H1 (cell line): ENCODE data around the gene LGI4. TPM values are rescaled to one million over a fixed set of nuclear protein-coding genes. Genes with fewer than 3 reads are reported as not detected.

Experiments
- CTCF ChIA-PET: fragments of 300-600 bp; sonication (Branson Sonifier 250); formaldehyde crosslinking; loops from one replicate; lab custom pipeline; 2021; ENCODE audit not compliant: partially characterized antibody; lab: Charles Lee
- POLR2A ChIA-PET: fragments of 300-600 bp; sonication (Branson Sonifier 250); formaldehyde crosslinking; loops from one replicate; lab custom pipeline; 2021; ENCODE audit warnings: inconsistent platforms; ENCODE audit not compliant: partially characterized antibody; lab: Charles Lee
- DNase-seq, 2 experiments: peaks; one replicate each; pipeline versions ENCODE4 v3.0.0 to v3.0.0-alpha.2; 2010 to 2022; ENCODE audit warnings: low spot score in 2 of 2, low read depth in 1 of 2, mixed read lengths in 1 of 2
- FAIRE-seq: peaks from 2 replicates; lab custom pipeline; 2011; peaks lifted over from hg19 to GRCh38; lab: Jason Lieb, UNC
- H2AFZ ChIP-seq: 2 replicates; pipeline ENCODE4 v1.8.1; 2012; ENCODE audit warnings: low read length, inconsistent platforms
- H2AK5ac ChIP-seq: 2 replicates; pipeline ENCODE4 v1.6.1; 2013; ENCODE audit warnings: low read depth, low read length
- H2BK120ac ChIP-seq: replicated peaks from 2 replicates; pipeline ENCODE3; 2013; ENCODE audit warnings: low read depth, low read length, inconsistent platforms
- H2BK12ac ChIP-seq: 2 replicates; pipeline ENCODE4 v1.6.1; 2013; ENCODE audit warnings: low read depth, low read length
- H2BK15ac ChIP-seq: 2 replicates; pipeline ENCODE4 v1.6.1; 2013; ENCODE audit warnings: low read length
- H2BK20ac ChIP-seq: 2 replicates; pipeline ENCODE4 v1.6.1; 2013; ENCODE audit warnings: low read length
- H2BK5ac ChIP-seq: 2 replicates; pipeline ENCODE4 v1.6.1; 2013; ENCODE audit warnings: low read depth, low read length
- H3K14ac ChIP-seq: 2 replicates; pipeline ENCODE4 v1.6.1; 2013; ENCODE audit warnings: inconsistent platforms; ENCODE audit not compliant: insufficient read length
- H3K18ac ChIP-seq: 2 replicates; pipeline ENCODE4 v1.6.1; 2013; ENCODE audit warnings: low read length; ENCODE audit errors: extremely low read depth
- H3K23ac ChIP-seq: 2 replicates; pipeline ENCODE4 v1.6.1; 2013; ENCODE audit warnings: inconsistent platforms; ENCODE audit not compliant: insufficient read length
- H3K23me2 ChIP-seq: 2 replicates; pipeline ENCODE4 v1.6.1; 2013; ENCODE audit warnings: low read depth, low read length
- H3K27ac ChIP-seq: 2 replicates; pipeline ENCODE4 v1.6.1; 2011; ENCODE audit warnings: low read depth, low read length, inconsistent platforms
- H3K27me3 ChIP-seq, 4 experiments: replicated peaks in 1 of 4; 1 replicate in 1 of 4; 2 replicates in 3 of 4; pipeline versions ENCODE4 v1.6.1 to v1.8.1; 2011 to 2013; ENCODE audit warnings: low read length in 3 of 4, mild to moderate bottlenecking in 3 of 4, inconsistent platforms in 2 of 4, mixed read lengths in 2 of 4, moderate library complexity in 1 of 4; ENCODE audit not compliant: control insufficient read depth in 3 of 4, insufficient read depth in 3 of 4; ENCODE audit errors: extremely low read depth in 1 of 4
- H3K36me3 ChIP-seq, 4 experiments: 2 replicates each; pipeline versions ENCODE4 v1.6.1 to v1.8.1; 2011 to 2013; ENCODE audit warnings: mild to moderate bottlenecking in 4 of 4, low read length in 3 of 4, moderate library complexity in 2 of 4, control low read depth in 1 of 4, inconsistent platforms in 1 of 4; ENCODE audit not compliant: insufficient read depth in 4 of 4, control insufficient read depth in 2 of 4
- H3K4ac ChIP-seq: replicated peaks from 2 replicates; pipeline ENCODE3; 2013; ENCODE audit warnings: low read length, low read depth, mixed read lengths, inconsistent platforms; ENCODE audit not compliant: insufficient read length
- H3K4me1 ChIP-seq, 4 experiments: replicated peaks in 1 of 4; 1 replicate in 1 of 4; 2 replicates in 3 of 4; pipeline versions ENCODE4 v1.6.1 to v1.8.1; 2011 to 2013; ENCODE audit warnings: low read length in 3 of 4, inconsistent platforms in 2 of 4, mixed read lengths in 1 of 4; ENCODE audit not compliant: insufficient read depth in 4 of 4, control insufficient read depth in 3 of 4
- H3K4me2 ChIP-seq, 2 experiments: 2 replicates each; pipeline versions ENCODE4 v1.6.1 to v1.8.1; 2011 to 2013; ENCODE audit warnings: low read depth in 2 of 2, low read length in 2 of 2, control low read depth in 1 of 2, inconsistent platforms in 1 of 2, mild to moderate bottlenecking in 1 of 2; ENCODE audit not compliant: insufficient read depth in 1 of 2
- H3K4me3 ChIP-seq, 4 experiments: fragments of 200-600, 300-600 bp in 1 of 4; sonication (generic), shearing (Covaris generic), sonication (Bioruptor Twin) in 1 of 4; 2 replicates each; pipeline versions ENCODE4 v1.5.1 to v1.8.1; 2011 to 2016; ENCODE audit warnings: low read length in 4 of 4, low read depth in 3 of 4, control low read depth in 2 of 4, inconsistent platforms in 2 of 4, mild to moderate bottlenecking in 2 of 4, mixed read lengths in 1 of 4, moderate library complexity in 1 of 4; ENCODE audit not compliant: insufficient read depth in 2 of 4; ENCODE audit errors: extremely low read depth in 1 of 4
- H3K56ac ChIP-seq: replicated peaks from 2 replicates; pipeline ENCODE3; 2013; ENCODE audit warnings: low read depth, mild to moderate bottlenecking, mixed read lengths, low read length, inconsistent platforms; ENCODE audit not compliant: insufficient read length
- H3K79me1 ChIP-seq: 2 replicates; pipeline ENCODE4 v1.6.1; 2013; ENCODE audit warnings: low read depth, low read length, control low read depth
- H3K79me2 ChIP-seq, 2 experiments: 2 replicates each; pipeline versions ENCODE4 v1.6.1 to v1.8.1; 2012 to 2013; ENCODE audit warnings: low read length in 2 of 2, mild to moderate bottlenecking in 2 of 2, inconsistent platforms in 1 of 2; ENCODE audit not compliant: insufficient read depth in 2 of 2, control insufficient read depth in 1 of 2
- H3K9ac ChIP-seq, 4 experiments: replicated peaks in 1 of 4; 1 replicate in 1 of 4; 2 replicates in 3 of 4; pipeline versions ENCODE4 v1.6.1 to v1.8.1; 2011 to 2013; ENCODE audit warnings: low read depth in 3 of 4, low read length in 3 of 4, control low read depth in 2 of 4, mild to moderate bottlenecking in 2 of 4, moderate library complexity in 2 of 4, inconsistent platforms in 1 of 4; ENCODE audit errors: extremely low read depth in 1 of 4
- H3K9me3 ChIP-seq, 2 experiments: 2 replicates each; pipeline versions ENCODE4 v1.6.1 to v1.8.1; 2012 to 2013; ENCODE audit warnings: mild to moderate bottlenecking in 2 of 2, moderate library complexity in 2 of 2, control low read depth in 1 of 2, inconsistent platforms in 1 of 2, low read depth in 1 of 2, low read length in 1 of 2, mixed read lengths in 1 of 2; ENCODE audit not compliant: insufficient read depth in 2 of 2
- H4K20me1 ChIP-seq, 2 experiments: replicated peaks in 1 of 2; 2 replicates each; pipeline versions ENCODE3 to v1.8.1; 2011 to 2013; ENCODE audit warnings: inconsistent platforms in 2 of 2, low read length in 2 of 2, mild to moderate bottlenecking in 1 of 2; ENCODE audit not compliant: insufficient read depth in 2 of 2, control insufficient read depth in 1 of 2
- H4K5ac ChIP-seq: 2 replicates; pipeline ENCODE4 v1.6.1; 2013; ENCODE audit warnings: low read length, low read depth, mixed read lengths, inconsistent platforms; ENCODE audit not compliant: insufficient read length
- H4K8ac ChIP-seq: 2 replicates; pipeline ENCODE4 v1.8.0; 2013; ENCODE audit warnings: mild to moderate bottlenecking, moderate library complexity, low read length, inconsistent platforms; ENCODE audit not compliant: insufficient read depth; ENCODE audit errors: extremely low read depth
- H4K91ac ChIP-seq: replicated peaks from 2 replicates; pipeline ENCODE3; 2013; ENCODE audit warnings: low read length, mixed read lengths, inconsistent platforms; ENCODE audit not compliant: insufficient read length
- EP300 ChIP-seq, 2 experiments: IDR thresholded peaks; 1 replicate in 1 of 2; 2 replicates in 1 of 2; pipeline ENCODE4 v1.6.1; 2011 to 2012; ENCODE audit warnings: low read depth in 2 of 2, low read length in 2 of 2, mild to moderate bottlenecking in 2 of 2, borderline replicate concordance in 1 of 2, inconsistent platforms in 1 of 2, moderate library complexity in 1 of 2
- SIN3A ChIP-seq, 2 experiments: IDR thresholded peaks in 1 of 2; conservative IDR thresholded peaks in 1 of 2; 2 replicates each; pipeline ENCODE4 v1.6.1; 2011 to 2012; ENCODE audit warnings: low read length in 2 of 2, improper control_type of control experiment in 1 of 2, low read depth in 1 of 2, mild to moderate bottlenecking in 1 of 2
- TAF7 ChIP-seq: optimal IDR thresholded peaks from 2 replicates; pipeline ENCODE3; 2011; ENCODE audit warnings: low read depth, mild to moderate bottlenecking, inconsistent platforms, low read length, moderate library complexity, borderline replicate concordance
- WGBS, 2 experiments: shearing (Covaris generic) in 1 of 2; methylation state at CpG; one replicate each; pipeline versions ENCODE4 v1.1.6 to v1.1.7; 2013 to 2015; ENCODE audit warnings: low lambda C conversion rate in 2 of 2, mixed read lengths in 2 of 2, inconsistent platforms in 1 of 2, low coverage in 1 of 2, missing lambda C conversion rate in 1 of 2; ENCODE audit not compliant: insufficient replicate concordance in 2 of 2, insufficient coverage in 1 of 2, insufficient read length in 1 of 2; ENCODE audit errors: extremely low coverage in 1 of 2, missing lambda C conversion rate in 1 of 2; 5-methylcytosine and 5-hydroxymethylcytosine counted together
- polyA plus RNA-seq, 7 experiments: library from polyadenylated mRNA; depleted of rRNA in 3 of 7; stranded (reverse) in 5 of 7; unstranded in 2 of 7; fragments of >200 nt in 5 of 7; fragments of 200-250 nt in 2 of 7; gene quantifications; 1 replicate in 5 of 7; 2 replicates in 1 of 7; 4 replicates in 1 of 7; pipeline versions ENCODE4 v1.2.1 to v1.2.3, GENCODE V29; 2011 to 2013; ENCODE audit warnings: missing spikeins in 2 of 7, mixed read lengths in 2 of 7
- total RNA-seq: library from RNA; stranded (reverse); fragmentation: NEBNext Ultra II Directional; extraction: Animal tissue kit (Norgen Biotek cat#: 25700); gene quantifications from 2 replicates; pipeline ENCODE4 v1.2.1, GENCODE V29; 2021
- TF ChIP-seq, protein P1 (sequence below): IDR thresholded peaks from 2 replicates; pipeline ENCODE4 v1.6.1; 2012; ENCODE audit warnings: low read length, inconsistent platforms

LGI4 gene
- total and polyA plus RNA-seq, 2 of the 8 experiments (the other 6 are each of a cell fraction or from before 2014, with no cell fraction given): 2.0 to 8.2 TPM

DNA sequence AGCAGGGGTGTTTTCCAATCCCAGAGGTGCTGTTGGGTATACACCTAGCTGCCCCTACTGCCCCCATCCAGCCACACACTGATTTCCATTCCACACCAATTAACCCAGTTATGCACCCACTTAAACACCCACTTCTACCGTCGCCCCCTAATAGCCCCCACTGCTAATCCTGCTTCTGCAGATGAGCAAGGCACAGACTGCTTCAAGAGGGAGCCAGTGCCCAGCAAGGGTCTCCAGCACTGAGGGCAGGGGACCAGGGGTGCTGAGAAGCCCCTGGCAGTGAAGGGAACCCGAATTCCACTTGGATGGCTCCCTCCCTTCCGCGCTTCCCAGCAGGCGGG lies 9.4 kb upstream of the LGI4 start:
- H4K5ac ChIP-seq: no peak overlapping the region
- no peak overlapping the region for H3K27ac ChIP-seq
- no peak overlapping the region for H3K23ac ChIP-seq
- peaks cover 0 to 3% of the 10 kb centered on the region in 2 experiments for H4K20me1 ChIP-seq
- no peak overlapping the region for H4K8ac ChIP-seq
- FAIRE-seq: no peak
- H2BK12ac ChIP-seq: 0 out of 2 replicates have a peak overlapping the region, but pooled peaks have one; percentile 39
- no peak for DNase-seq
- ChIA-PET CTCF (interaction anchor here (0.8 to 3.7 kb wide), 11 partner anchors 9 to 77 kb away, joined by 3 to 60 read pairs (median 3); partner anchors contain the start of genes FXYD3, FXYD5 and LGI4), POLR2A (interaction anchor here (0.5 to 4.8 kb wide), 6 partner anchors 10 to 65 kb away, joined by 3 to 67 read pairs (median 4); partner anchors contain the start of gene FXYD5)
- H3K9me3 ChIP-seq: no peaks in the 10 kb centered on the region
- no peak overlapping the region; the same call in none of the 2 replicates for H2BK15ac ChIP-seq
- H3K4ac ChIP-seq: no peak overlapping the region
- peaks cover 5 to 26% (median 22%) of the 10 kb centered on the region in 4 experiments for H3K4me1 ChIP-seq
- H2BK120ac ChIP-seq: no peak overlapping the region
- no peak overlapping the region for H2BK5ac ChIP-seq
- no peak overlapping the region for H3K9ac ChIP-seq
- H2AK5ac ChIP-seq: no peak overlapping the region
- H3K36me3 ChIP-seq: no peaks in the 10 kb centered on the region
- peak overlapping the region; percentile 72; the same call in 1 of the 2 replicates for H2BK20ac ChIP-seq
- WGBS, 2 experiments: 17% methylated on average over 2 of the region's 6 CpGs; no CpG with 5 or more reads in 1 of the 2 experiments
- H3K23me2 ChIP-seq: peaks cover 20% of the 10 kb centered on the region; the same call in 1 of the 2 replicates
- H3K4me2 ChIP-seq: peak overlapping the region; percentile 78 to 82
- H3K79me1 ChIP-seq: no peaks in the 10 kb centered on the region; the same call in 1 of the 2 replicates
- no peak overlapping the region for H3K14ac ChIP-seq
- no peak overlapping the region for H3K56ac ChIP-seq
- no peak overlapping the region for H2AFZ ChIP-seq
- H3K4me3 ChIP-seq: peak overlapping the region in 1 of 4 experiments; percentile 65; a peak in 2 of 8 replicates
- no peak overlapping the region for H4K91ac ChIP-seq
- peaks cover 0 to 15% (median 8%) of the 10 kb centered on the region in 4 experiments; a peak in 5 of 7 replicates for H3K27me3 ChIP-seq
- TF ChIP-seq SIN3A (conservative IDR thresholded peaks at IDR 0.05 in 1 of 2, IDR thresholded peaks at IDR 0.05 in 1 of 2; ENCODE audit: low read depth in 1 of 2, low read length in 2 of 2) (no peak), TAF7 (no peak), EP300 (IDR thresholded peaks at IDR 0.05; ENCODE audit: borderline replicate concordance in 1 of 2, low read depth in 2 of 2, low read length in 2 of 2) (no peak)
- TF ChIP-seq, protein P1, sequence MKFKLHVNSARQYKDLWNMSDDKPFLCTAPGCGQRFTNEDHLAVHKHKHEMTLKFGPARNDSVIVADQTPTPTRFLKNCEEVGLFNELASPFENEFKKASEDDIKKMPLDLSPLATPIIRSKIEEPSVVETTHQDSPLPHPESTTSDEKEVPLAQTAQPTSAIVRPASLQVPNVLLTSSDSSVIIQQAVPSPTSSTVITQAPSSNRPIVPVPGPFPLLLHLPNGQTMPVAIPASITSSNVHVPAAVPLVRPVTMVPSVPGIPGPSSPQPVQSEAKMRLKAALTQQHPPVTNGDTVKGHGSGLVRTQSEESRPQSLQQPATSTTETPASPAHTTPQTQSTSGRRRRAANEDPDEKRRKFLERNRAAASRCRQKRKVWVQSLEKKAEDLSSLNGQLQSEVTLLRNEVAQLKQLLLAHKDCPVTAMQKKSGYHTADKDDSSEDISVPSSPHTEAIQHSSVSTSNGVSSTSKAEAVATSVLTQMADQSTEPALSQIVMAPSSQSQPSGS: no peak
- peak overlapping the region; percentile 48 for H3K18ac ChIP-seq
- no peaks in the 10 kb centered on the region for H3K79me2 ChIP-seq
